HG02973 (cell line): ENCODE results near the gene TWIST1.

Experiments
- ATAC-seq: cut with Tn5 transposase; IDR thresholded peaks from one replicate; pipeline ENCODE4 v1.9.1; 2021; ENCODE audit warnings: moderate library complexity; ENCODE audit not compliant: unreplicated experiment

TWIST1 gene

GRCh38 chr7:19117091-19117869 lies at the start of gene TWIST1:
TSS of gene TWIST1 (minus strand) at chr7:19117636. CDS start at chr7:19117321, 315 bp downstream.
- no peak for ATAC-seq

- ATAC-seq: no peak
Observed at GRCh38 chr7:19161671-19162070, 44.2 kb upstream of the TWIST1 start.

- ATAC-seq: no peak
Observed at GRCh38 chr7:19146699-19147098, 29.3 kb upstream of the TWIST1 start.

- ATAC-seq: no peak
Observed at GRCh38 chr7:19145434-19146115, 28.1 kb upstream of the TWIST1 start.

- ATAC-seq: no peak
Observed at GRCh38 chr7:19144661-19145433, 27.4 kb upstream of the TWIST1 start, which contains the start of gene FERD3L. TSS of gene FERD3L (minus strand) at chr7:19145421. CDS start at chr7:19145362, 59 bp downstream.

- ATAC-seq: no peak
Observed at GRCh38 chr7:19143881-19144574, 26.6 kb upstream of the TWIST1 start.

GRCh38 chr7:19139706-19140327 lies 22.4 kb upstream of the TWIST1 start:
- ATAC-seq: no peak

GRCh38 chr7:19133886-19134285 lies 16.4 kb upstream of the TWIST1 start:
- no peak for ATAC-seq

GRCh38 chr7:19133390-19133789 lies 16.0 kb upstream of the TWIST1 start:
- ATAC-seq: no peak

GRCh38 chr7:19128856-19129255 lies 11.4 kb upstream of the TWIST1 start:
- ATAC-seq: no peak

GRCh38 chr7:19121977-19122588 lies 4.6 kb upstream of the TWIST1 start:
- ATAC-seq: no peak

GRCh38 chr7:19119870-19120486 lies 2.5 kb upstream of the TWIST1 start:
- ATAC-seq: no peak

- no peak for ATAC-seq
Observed at GRCh38 chr7:19119372-19119771, 1.9 kb upstream of the TWIST1 start.

- ATAC-seq: no peak
Observed at GRCh38 chr7:19118636-19119371, 1.4 kb upstream of the TWIST1 start.

GRCh38 chr7:19117870-19118608 lies 603 bp upstream of the TWIST1 start:
- ATAC-seq: no peak

- ATAC-seq: no peak
Observed at GRCh38 chr7:19116121-19117090, 1.0 kb downstream of the TWIST1 start.

GRCh38 chr7:19114551-19114855 lies 2.9 kb downstream of the TWIST1 start:
- no peak for ATAC-seq
